Measurements from ENCODE around the gene TTC22. TPM values are rescaled to one million over a fixed set of nuclear protein-coding genes. Genes with fewer than 3 reads are reported as not detected.

TTC22 gene
- total and polyA plus RNA-seq, 2 of the 4 experiments (the other 2 are of a cell fraction): not detected

- no CpG with 5 or more reads among the region's 13 CpGs for WGBS, 2 experiments (ENCODE audit: extremely low coverage in 2 of 2, insufficient read length in 1 of 2)
- no peak overlapping the region for H3K27ac ChIP-seq (ENCODE audit: insufficient read depth, low read length)
Measured at GRCh38 chr1:54764922-54765561, 36.1 kb downstream of the TTC22 start.

More at GRCh38 chr1:54764922-54765561, 36.1 kb downstream of the TTC22 start:
- Histone ChIP-seq H2AK9ac (replicated peaks; ENCODE audit: low read depth, low read length, poor library complexity) (no peak overlapping the region), H3K23ac (ENCODE audit: low read depth, low read length) (no peak overlapping the region), H4K5ac (ENCODE audit: low read depth, low read length) (peak overlapping the region; percentile 42; the same call in 1 of the 2 replicates), H2BK20ac (ENCODE audit: low read depth, low read length) (no peak overlapping the region), H2AFZ (replicated peaks; ENCODE audit: low read length, poor library complexity) (peak overlapping the region; percentile 81), H3K79me1 (ENCODE audit: low read depth in 1 of 2, low read length in 2 of 2) (peaks cover 20 to 32% of the 10 kb centered on the region in 2 experiments), H3K56ac (ENCODE audit: extremely low read depth, insufficient read depth, low read length) (no peak overlapping the region), H3K4me1 (ENCODE audit: control insufficient read depth, insufficient read depth, low read length) (no peaks in the 10 kb centered on the region), H4K20me1 (ENCODE audit: insufficient read depth, low read length) (no peaks in the 10 kb centered on the region; the same call in 1 of the 2 replicates), H3K18ac (ENCODE audit: low read depth, low read length) (no peak overlapping the region), H4K8ac (ENCODE audit: low read depth in 2 of 2, low read length in 2 of 2) (peak overlapping the region; percentile 62 to 78), H3K9ac (ENCODE audit: low read depth, low read length) (peak overlapping the region; percentile 54; the same call in 1 of the 2 replicates), H4K91ac (ENCODE audit: insufficient read depth, low read depth, low read length) (no peak overlapping the region), H3K4me2 (ENCODE audit: low read depth, low read length) (peak overlapping the region; percentile 68), H3K9me3 (ENCODE audit: control insufficient read depth, insufficient read depth, low read length) (no peaks in the 10 kb centered on the region), H2BK15ac (ENCODE audit: low read depth, low read length) (no peak overlapping the region), H3K4me3 (ENCODE audit: insufficient read depth, low read depth, low read length) (peak overlapping the region; percentile 43; the same call in 1 of the 2 replicates), H3K36me3 (ENCODE audit: control insufficient read depth, insufficient read depth, low read length) (no peaks in the 10 kb centered on the region), H2AK5ac (ENCODE audit: low read depth, low read length) (no peak overlapping the region), H3K4ac (ENCODE audit: low read depth, low read length) (no peak overlapping the region), H3K27me3 (ENCODE audit: control insufficient read depth, insufficient read depth, low read length) (peaks cover 3% of the 10 kb centered on the region; the same call in 1 of the 2 replicates), H3K14ac (replicated peaks; ENCODE audit: low read depth, low read length) (peak overlapping the region; percentile 42; the same call in 1 of the 2 replicates), H3K9me1 (ENCODE audit: insufficient read depth, low read length) (no peaks in the 10 kb centered on the region; the same call in 1 of the 2 replicates), H2BK120ac (ENCODE audit: low read depth, low read length) (no peak overlapping the region), H2BK5ac (ENCODE audit: low read depth, low read length, poor library complexity, severe bottlenecking) (peak overlapping the region; percentile 3)
- in situ Hi-C loops (cut with MboI; ENCODE audit: low sequenced_read_pairs) (no loop called here), dilution Hi-C loops (cut with HindIII; ENCODE audit: low sequenced_read_pairs, unreplicated experiment) (no loop called here), intact Hi-C loops (cut with micrococcal nuclease) (loop anchor here (1.0 kb wide), 1 partner anchor 49 kb away; no protein-coding TSS in a partner anchor)
- ChIA-PET POLR2A (ENCODE audit: unreplicated experiment) (no interaction called here), CTCF (no interaction called here)
- DNase-seq: no peak
- no TSS peak for BruUV-seq (replicated peaks)
- ATAC-seq (ENCODE audit: low read depth): peak; percentile 3
- TF ChIP-seq USF2 (IDR thresholded peaks at IDR 0.05; ENCODE audit: low read depth, low read length) (no peak), CHD1 (IDR thresholded peaks at IDR 0.05; ENCODE audit: low read depth, low read length) (no peak), NFE2L2 (IDR thresholded peaks at IDR 0.05; ENCODE audit: low read depth, low read length) (no peak), RAD21 (IDR thresholded peaks at IDR 0.05; ENCODE audit: low read length) (no peak), CEBPB (IDR thresholded peaks at IDR 0.05; ENCODE audit: low read depth, low read length) (no peak), ELK1 (IDR thresholded peaks at IDR 0.05; ENCODE audit: borderline replicate concordance, low read depth, low read length) (no peak), POLR2A (IDR thresholded peaks at IDR 0.05; ENCODE audit: low read depth, low read length) (no peak), FOS (IDR thresholded peaks at IDR 0.05; ENCODE audit: low read depth, low read length) (no peak), RCOR1 (IDR thresholded peaks at IDR 0.05; ENCODE audit: insufficient replicate concordance, low read length) (no peak), MXI1 (IDR thresholded peaks at IDR 0.05; ENCODE audit: borderline replicate concordance, low read depth, low read length) (no peak), BHLHE40 (IDR thresholded peaks at IDR 0.05; ENCODE audit: low read depth, low read length) (no peak), MAFK (IDR thresholded peaks at IDR 0.05; ENCODE audit: low read depth, low read length) (no peak), MAZ (IDR thresholded peaks at IDR 0.05; ENCODE audit: borderline replicate concordance, low read depth, low read length) (no peak)

Data from IMR-90 (cell line).